HG03060 (cell line): ENCODE data around the gene PCBP3.

Experiments used
- ATAC-seq: cut with Tn5 transposase; IDR thresholded peaks from one replicate; pipeline ENCODE4 v1.9.1; 2021; ENCODE audit warnings: low read depth, moderate number of reproducible peaks; ENCODE audit not compliant: unreplicated experiment

PCBP3 gene

DNA sequence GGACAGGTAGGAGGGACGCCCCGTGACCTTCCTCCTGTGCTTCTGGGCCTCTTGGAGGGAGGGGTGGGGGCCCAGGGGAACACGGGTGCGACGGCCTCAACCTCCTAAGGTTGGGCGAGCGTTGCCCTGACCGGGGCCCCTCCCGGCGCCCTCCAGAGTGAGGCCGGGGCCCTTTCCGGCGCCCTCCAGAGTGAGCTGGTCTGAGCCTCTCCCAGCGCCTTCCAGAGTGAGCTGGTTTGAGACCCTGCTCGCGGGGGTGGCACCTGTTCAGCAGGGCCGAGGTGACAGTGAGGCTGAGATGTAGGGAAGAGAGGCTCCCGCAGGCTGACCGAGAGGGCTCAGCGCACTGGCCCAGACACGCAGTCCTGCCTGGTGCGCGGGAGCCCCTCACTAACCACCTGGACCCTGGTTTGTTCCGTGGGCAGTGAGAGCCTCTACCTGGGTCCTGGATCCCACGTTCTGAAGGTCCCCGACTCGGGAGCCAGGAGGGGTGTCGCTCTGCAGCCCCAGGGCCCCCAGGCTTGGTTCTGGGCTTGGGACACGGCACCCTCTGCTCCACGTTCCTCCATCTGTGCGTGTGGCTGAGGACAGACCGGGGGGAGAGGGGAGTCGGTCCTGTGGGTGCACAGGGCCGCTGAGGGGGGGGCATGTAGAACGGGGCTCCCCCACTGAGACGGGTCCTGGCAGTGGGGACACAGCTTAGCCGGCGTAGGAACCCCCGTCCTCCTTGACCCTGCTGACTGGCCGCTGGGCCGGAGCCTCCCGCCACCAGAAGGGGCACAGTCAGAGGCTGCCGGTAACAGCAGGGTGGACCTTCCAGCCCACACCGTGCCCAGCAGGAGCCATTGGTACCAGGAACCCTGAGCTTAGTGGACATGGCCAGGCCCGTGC lies 339.5 kb downstream of the PCBP3 start:
- ATAC-seq: no peak

DNA sequence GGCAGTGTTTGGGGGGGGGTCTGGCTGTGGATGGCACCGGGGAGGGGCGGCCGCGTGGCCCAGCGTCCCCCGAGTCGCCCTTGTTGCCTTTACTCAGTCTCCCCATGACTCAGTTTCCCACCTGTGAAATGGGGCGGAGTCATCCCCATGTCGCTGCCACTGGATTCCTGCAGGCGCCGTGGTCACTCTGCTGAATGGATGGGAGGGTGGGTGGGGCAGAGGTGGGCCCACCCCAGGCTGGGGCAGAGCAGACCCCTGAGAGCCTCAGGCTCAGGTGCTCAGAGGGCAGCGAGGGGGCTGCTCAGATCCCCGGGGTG lies 340.1 kb downstream of the PCBP3 start:
- ATAC-seq: no peak

DNA sequence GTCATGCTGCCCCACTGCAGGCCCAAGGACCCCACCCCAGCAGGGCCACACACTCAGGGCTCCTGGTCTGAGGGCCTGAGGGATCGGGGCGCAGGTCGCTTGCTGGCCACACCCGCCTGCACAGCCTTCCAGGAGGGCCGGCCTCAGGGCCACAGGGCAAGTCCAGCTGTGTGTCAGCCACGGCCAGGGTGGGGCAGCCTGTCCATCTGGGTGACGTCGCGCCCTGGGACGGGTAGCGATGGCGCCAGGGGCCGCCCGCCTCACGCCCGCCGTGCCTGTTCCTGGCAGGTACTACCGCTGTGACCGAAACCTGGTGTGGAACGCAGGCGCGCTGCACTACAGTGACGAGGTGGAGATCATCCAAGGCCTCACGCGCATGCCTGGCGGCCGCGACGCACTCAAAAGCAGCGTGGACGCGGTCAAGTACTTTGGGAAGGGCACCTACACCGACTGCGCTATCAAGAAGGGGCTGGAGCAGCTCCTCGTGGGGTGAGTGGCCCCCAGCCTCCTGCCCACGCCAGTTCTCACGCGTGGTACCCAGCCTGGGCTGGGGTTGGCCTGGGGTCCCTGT lies 340.5 kb downstream of the PCBP3 start:
- ATAC-seq: no peak

DNA sequence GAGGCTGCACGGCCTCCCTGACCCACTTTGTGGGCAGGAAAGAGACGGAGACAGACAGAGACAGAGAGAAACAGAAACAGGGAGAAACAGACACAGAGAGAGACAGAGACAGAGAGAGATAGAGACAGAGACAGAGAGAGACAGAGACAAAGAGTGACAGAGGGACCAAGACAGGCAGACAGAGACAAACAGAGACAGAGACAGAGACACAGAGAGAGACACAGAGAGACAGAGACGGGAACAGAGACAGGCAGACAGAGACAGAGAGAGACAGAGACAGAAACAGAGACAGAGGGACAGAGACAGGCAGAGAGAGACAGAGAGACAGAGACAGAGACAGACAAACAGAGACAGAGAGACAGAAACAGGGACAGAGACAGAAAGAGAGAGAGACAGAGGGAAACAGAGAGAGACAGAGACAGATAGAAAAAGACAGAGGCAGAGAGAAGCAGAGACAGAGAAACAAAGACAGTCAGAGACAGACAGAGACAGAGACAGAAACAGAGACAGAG lies 341.1 kb downstream of the PCBP3 start:
- no peak for ATAC-seq

DNA sequence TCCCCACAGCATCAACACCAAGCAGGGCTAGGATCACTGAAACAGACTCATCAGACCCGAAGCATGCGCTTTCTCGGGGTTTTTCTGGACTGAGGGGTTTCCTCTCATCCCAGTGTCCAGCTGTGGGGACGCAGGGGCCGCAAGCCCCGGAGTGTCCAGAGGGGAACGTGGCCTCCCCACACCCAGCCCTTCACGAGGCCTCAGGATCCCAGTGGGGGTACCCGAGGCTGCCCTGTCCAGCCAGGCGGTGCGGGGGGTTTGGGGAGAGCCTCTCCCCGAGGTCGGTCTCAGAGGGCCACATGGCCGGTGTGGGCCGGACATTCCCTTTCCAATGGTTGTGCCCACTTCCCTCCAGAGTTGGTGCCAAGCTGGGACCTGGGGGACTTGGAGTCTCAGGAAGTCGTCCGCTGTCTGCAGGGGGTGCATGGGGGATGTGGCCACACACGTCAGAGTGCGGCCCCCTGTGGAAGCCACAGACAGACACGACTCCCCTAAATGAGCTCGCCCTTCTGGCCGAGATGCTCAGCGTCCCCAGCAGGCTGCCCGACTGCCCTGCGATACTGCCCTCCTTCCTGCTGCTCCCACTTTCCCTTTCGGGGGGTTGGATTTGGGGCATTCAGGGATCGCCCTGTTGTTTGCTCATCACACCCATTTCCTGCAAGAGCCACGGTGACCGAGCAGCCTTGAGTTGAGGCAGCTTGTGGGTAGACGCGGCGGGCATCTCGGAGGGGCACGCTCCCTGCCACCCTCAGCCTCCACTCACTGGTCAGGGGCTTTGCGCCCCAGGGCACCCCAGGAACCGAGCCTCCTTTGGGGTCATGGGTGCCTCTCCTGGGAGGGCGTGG lies 342.2 kb downstream of the PCBP3 start:
- ATAC-seq: no peak

DNA sequence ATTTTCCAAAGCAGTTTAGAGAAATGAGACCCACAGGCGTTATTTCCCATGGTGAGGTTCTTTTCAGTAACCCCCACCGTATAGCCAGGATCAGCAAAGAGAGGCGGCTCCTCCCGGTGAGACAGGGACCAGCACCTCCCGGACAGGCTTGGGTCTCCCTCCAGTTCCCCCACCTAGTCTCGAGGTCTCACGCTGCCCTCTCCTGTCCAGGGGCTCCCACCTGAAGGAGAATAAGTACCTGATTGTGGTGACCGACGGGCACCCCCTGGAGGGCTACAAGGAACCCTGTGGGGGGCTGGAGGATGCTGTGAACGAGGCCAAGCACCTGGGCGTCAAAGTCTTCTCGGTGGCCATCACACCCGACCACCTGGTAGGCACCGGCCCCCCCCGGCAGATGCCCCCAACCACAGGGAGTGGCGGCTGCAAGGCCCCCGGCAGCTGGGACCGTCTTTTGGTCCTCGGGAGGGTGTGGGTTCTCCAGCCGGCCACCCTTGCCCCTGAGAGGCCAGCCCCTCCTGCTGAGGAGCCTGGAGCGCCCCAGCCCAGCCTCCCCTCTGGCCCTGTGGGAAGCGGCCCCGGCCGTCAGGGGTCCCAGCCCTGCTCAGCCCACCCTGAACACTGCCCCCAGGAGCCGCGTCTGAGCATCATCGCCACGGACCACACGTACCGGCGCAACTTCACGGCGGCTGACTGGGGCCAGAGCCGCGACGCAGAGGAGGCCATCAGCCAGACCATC lies 343.0 kb downstream of the PCBP3 start:
- no peak for ATAC-seq

DNA sequence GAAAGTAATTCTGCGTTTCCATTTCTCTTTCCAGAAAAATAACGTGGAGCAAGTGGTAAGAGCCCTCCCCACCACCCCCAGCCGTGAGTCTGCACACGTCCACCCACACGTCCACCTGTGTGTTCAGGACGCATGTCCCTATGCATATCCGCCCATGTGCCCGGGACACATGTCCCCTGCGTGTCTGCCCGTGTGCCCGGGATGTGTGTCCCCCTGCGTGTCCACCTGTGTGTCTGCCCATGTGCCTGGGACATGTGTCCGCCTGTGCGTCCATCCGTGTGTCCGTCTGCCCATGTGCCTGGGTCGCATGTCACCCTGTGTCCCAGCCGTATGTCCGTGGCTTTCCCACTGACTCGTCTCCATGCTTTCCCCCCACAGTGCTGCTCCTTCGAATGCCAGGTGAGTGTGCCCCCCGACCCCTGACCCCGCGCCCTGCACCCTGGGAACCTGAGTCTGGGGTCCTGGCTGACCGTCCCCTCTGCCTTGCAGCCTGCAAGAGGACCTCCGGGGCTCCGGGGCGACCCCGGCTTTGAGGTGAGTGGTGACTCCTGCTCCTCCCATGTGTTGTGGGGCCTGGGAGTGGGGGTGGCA lies 343.7 kb downstream of the PCBP3 start:
- no peak for ATAC-seq

DNA sequence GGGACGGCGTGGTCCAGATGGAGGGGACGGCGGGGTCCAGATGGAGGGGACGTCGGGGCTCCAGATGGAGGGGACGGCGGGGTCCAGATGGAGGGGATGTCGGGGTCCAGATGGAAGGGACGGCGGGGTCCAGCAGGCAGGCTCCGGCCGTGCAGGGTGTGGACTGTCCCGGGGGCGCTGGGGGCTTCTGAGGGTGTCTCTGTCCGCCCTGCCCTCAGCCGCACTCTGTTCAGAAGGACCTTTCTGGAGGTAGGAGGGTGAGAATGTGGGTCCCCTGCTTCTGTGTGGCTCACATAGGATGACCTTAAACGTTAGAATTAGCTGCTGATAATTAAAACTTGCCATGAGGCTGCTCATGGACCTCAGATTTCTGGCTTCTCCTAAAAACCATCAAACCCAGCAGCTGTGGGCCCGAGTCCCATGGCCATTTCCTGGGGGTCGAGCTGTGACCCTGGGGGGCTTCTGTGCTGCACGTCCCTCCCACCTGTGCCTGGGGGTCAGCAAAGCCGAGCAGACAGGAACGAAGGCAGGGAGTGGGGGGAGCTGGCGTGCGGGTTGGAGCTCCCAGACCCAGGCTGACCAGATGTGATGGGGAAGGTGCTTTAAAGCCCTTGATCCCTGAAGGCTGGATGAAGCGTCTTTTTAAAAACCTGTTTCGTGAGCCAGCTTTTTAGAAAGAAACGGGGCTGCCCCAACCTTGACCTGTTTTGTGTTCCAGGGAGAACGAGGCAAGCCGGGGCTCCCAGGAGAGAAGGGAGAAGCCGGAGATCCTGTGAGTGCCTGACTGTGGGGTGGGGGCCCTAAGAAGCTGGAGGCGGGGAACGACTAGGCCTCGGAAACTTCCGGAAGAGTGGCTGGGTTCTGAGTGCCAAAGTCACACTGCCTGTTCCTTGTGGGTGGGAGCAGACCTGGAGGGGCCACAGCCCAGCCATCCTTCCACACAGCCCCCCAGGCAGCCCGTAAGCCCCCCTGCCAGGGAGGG lies 345.1 kb downstream of the PCBP3 start:
- no peak for ATAC-seq

DNA sequence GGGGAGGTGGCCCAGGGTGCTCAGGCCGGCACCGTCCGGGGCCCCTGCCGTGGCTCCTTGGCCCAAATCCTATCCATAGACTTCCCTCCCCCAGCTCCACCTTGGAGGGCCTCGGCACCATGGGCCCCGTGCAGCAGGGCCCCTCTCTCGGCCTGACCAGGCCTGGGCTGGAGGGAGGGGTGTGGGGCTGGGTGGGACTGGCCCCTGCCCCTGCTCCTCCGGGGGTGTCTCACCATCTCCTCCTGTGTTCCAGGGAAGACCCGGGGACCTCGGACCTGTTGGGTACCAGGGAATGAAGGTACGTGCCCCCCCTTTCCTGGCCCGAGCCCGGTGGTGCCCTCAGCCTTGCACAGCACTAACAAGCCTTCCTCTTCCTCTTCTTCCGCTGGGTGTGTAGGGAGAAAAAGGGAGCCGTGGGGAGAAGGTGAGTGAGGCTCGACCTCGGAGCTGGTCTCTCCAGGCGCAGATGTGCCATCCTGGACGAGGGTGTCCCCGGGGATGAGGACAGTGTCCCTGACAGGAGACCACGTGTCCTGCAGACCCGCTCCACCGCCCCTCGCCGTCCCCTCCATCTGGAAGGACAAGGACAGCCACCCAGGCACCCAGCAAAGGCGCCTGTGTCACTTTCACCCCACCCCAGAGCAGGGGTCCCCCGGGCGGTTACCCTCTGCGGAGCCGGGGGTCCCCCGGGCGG lies 346.0 kb downstream of the PCBP3 start:
- no peak for ATAC-seq

DNA sequence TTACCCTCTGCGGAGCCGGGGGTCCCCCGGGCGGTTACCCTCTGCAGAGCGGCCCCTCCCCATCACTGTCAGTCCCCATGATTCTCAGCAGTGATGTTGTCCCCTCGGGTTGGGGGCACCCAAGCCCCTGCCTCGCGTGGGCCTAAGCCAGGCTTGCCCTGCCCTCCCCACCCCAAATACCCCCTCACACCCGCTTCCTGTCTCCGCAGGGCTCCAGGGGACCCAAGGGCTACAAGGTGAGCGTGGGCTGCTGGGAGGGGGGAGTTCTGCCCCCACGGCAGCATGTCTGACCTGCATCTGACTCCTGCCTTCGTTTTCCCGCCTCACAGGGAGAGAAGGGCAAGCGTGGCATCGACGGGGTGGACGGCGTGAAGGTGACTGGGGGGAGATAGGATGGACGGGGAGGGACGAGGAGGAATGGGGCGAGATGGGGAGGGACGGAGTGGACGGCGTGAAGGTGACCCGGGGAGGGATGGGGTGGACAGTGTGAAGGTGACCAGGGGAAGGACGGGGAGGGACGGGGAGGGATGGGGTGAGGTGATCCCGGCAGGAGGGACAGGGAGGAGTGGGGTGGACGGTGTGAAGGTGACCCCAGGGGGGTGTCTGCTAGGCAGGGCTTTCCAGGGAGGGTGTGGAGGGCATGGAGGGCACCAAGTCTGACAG lies 346.7 kb downstream of the PCBP3 start:
- no peak for ATAC-seq

DNA sequence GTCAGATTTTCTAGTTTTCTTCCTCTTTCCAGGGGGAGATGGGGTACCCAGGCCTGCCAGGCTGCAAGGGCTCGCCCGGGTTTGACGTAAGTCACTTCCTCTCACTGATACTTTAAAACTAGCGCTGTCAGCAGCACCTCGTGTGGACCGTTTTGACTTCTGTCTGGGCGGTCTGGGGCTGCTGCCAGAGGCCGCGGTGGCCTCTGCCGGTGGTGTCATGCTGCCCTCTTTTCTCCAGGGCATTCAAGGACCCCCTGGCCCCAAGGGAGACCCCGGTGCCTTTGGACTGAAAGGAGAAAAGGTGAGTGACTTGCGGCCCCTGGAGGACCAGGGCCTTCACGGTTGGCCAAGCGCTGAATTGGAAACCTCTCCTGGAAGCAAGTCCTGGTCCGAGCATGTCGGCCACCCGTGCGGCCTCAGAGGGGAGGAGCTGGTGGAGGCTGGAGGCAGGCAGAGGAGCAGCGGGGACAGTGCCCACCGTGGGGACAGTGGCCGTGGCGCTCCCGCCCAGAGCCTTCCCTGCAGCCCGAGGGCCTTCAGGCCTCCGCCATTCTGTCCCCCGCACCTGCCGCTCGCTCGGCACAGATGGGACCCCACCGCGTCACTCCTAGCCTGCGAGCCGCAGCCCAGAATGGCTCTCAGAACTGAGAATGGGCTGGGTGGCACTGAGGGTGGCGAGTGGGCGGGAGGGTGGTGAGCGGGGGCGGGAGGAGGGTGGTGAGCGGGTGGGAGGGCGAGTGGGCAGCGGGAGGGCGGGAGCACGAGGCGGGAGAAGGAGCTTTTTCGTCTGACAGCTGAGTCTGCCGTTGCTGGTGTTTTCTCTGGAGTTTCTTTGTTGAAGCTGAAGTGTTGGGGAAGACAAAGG lies 347.4 kb downstream of the PCBP3 start:
- ATAC-seq: no peak

DNA sequence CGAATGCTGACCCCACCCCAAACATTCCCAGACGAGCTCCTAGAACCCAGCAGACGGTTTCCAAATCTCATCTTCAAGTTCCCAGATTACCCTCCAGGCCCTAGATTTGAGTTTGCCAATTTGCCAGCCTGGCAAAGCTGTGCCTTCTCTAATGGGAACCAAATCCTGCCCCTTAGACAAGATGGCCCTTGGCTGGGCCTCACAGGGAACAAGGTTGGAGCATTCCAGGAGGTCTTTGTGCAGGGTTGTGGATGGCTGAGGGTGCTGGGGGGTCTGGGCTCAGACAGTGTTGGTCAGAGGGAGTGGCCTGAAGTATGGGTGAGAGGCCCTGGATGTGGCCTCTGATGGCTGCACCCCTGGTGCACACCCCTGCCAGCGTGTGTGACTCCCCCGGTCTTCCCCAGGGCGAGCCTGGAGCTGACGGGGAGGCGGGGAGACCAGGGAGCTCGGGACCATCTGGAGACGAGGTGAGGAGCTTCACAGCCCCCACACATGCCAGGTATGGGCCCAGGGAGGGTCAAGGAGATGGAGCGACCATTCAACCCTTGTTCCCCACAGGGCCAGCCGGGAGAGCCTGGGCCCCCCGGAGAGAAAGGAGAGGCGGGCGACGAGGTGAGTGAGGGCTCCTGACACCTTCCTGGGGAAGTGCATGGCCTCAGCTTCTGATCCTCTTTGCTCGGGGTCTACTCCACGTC lies 348.2 kb downstream of the PCBP3 start:
- ATAC-seq: no peak
